ENCODE data around the gene LAMA2. TPM values are rescaled to one million over a fixed set of nuclear protein-coding genes. Genes with fewer than 3 reads are reported as not detected.

LAMA2 gene
- total RNA-seq, 1 experiment from 2014 or later: 4.2 TPM

- H3T11ph ChIP-seq (ENCODE audit: low read length): peak overlapping the region; percentile 29
- no peak overlapping the region for H3K27ac Mint-ChIP-seq
- peaks cover 0 to 10% (median 0%) of the 10 kb centered on the region in 3 experiments; a peak in 3 of 7 replicates for H3K36me3 Mint-ChIP-seq (ENCODE audit: insufficient read depth in 1 of 3, low read depth in 3 of 3)
- H3K56ac ChIP-seq (ENCODE audit: insufficient read length, low read depth, low read length): no peak overlapping the region
- H3K9me3 ChIP-seq (ENCODE audit: control insufficient read depth, low read depth, low read length): no peaks in the 10 kb centered on the region
- H3K4me2 ChIP-seq (ENCODE audit: insufficient read depth, insufficient read length, low read length): no peak overlapping the region
- H2BK5ac ChIP-seq (ENCODE audit: insufficient read length, low read length): no peak overlapping the region
- no peak for DNase-seq
- H3K4me1 ChIP-seq (ENCODE audit: insufficient read depth, low read length): no peaks in the 10 kb centered on the region
- H3K9ac ChIP-seq (ENCODE audit: extremely low read depth, insufficient read length, low read length): no peak overlapping the region
- H3K23ac ChIP-seq (ENCODE audit: insufficient read length, low read depth, low read length): no peak overlapping the region
- no peak overlapping the region for H2AFZ ChIP-seq (ENCODE audit: low read length)
- no peaks in the 10 kb centered on the region for H3K79me1 ChIP-seq (ENCODE audit: insufficient read depth, low read depth, low read length, poor library complexity, severe bottlenecking)
- H3K18ac ChIP-seq (ENCODE audit: insufficient read length, low read depth, low read length): no peak overlapping the region
- no peak overlapping the region for H3K27ac ChIP-seq (ENCODE audit: insufficient read length, low read depth, low read length)
- H3K4ac ChIP-seq (ENCODE audit: low read depth, low read length): no peak overlapping the region
- no peak overlapping the region for H3K14ac ChIP-seq (ENCODE audit: insufficient read depth, low read length)
- no peak for TF ChIP-seq CTCF (conservative IDR thresholded peaks at IDR 0.05)
- no peak overlapping the region for H4K8ac ChIP-seq (replicated peaks; ENCODE audit: insufficient read length, low read depth, low read length)
- H3K79me2 ChIP-seq (ENCODE audit: insufficient read depth, low read length): no peaks in the 10 kb centered on the region
- no peaks in the 10 kb centered on the region for H3K27me3 Mint-ChIP-seq (ENCODE audit: low read depth)
- no peaks in the 10 kb centered on the region for H4K20me1 ChIP-seq (ENCODE audit: control insufficient read depth, insufficient read depth, insufficient read length)
- H3K9me3 Mint-ChIP-seq: no peaks in the 10 kb centered on the region; a peak in 1 of 5 replicates
- no peaks in the 10 kb centered on the region for H3K27me3 ChIP-seq (ENCODE audit: insufficient read depth, low read length)
- H4K91ac ChIP-seq (ENCODE audit: insufficient read length, low read depth, low read length): no peak overlapping the region
- H2BK120ac ChIP-seq (ENCODE audit: low read depth, low read length, poor library complexity, severe bottlenecking): no peak overlapping the region
- H3K4me1 Mint-ChIP-seq: peaks cover 12 to 20% of the 10 kb centered on the region in 2 experiments
- no peak overlapping the region for H2BK15ac ChIP-seq (ENCODE audit: low read depth, low read length)
- no peaks in the 10 kb centered on the region for H3K23me2 ChIP-seq (ENCODE audit: insufficient read length, low read depth, low read length, poor library complexity, severe bottlenecking)
- no peak overlapping the region for H2AK5ac ChIP-seq (ENCODE audit: insufficient read length, low read length)
- H4K5ac ChIP-seq (ENCODE audit: insufficient read length, low read depth, low read length): no peak overlapping the region
- H2BK20ac ChIP-seq (ENCODE audit: low read depth, low read length, poor library complexity, severe bottlenecking): no peak overlapping the region
- H2BK12ac ChIP-seq (ENCODE audit: insufficient read length, low read depth, low read length): no peak overlapping the region
- no CpG with 5 or more reads among the region's 4 CpGs for WGBS (ENCODE audit: extremely low coverage, insufficient read length, low lambda C conversion rate)
- H3K4me3 Mint-ChIP-seq: no peak overlapping the region
Measured at GRCh38 chr6:129335792-129336191, 452.9 kb downstream of the LAMA2 start.
